ENCODE measurements around the gene SLC3A2.
"Not testable (repeated sequence)": the region's sequence is repeated elsewhere in the genome, so short reads cannot be mapped to it uniquely, and the experiment has no call there.

Gene SLC3A2

DNA sequence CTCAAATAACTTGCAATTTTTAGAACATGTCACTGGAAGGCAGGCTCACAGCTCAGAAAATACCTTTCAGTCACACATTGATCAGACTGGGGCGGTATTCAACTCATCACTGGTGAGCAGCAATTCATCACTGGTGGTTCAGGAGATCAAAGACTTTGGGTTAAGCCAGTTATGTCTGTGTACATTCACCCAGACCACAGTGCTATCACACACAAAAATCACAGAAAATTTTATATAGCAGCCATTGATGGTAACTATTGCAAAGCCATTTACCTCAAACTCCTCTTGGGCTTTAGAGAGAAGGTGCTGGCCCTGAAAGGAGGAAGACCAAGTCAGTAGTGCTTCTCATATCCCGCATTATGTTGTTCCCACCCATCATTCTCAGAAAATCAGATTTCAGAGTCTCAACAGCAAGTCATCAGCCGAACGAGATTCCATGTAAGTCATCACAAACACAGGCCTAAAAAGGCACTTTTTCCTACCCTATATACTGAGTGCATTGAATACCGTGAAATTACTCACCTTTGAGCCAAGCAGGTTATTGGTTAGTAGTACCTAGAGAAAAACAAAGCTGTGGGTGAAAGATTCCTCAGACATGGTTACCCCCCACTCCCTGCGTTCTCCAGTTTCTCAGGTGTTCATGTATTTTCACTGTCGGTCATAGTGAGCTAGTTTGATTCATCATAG lies 27.3 kb upstream of the SLC3A2 start:
- FAIRE-seq = no peak

GRCh38 chr11:62854013-62854824 lies 26.5 kb upstream of the SLC3A2 start:
- no peak for FAIRE-seq

DNA sequence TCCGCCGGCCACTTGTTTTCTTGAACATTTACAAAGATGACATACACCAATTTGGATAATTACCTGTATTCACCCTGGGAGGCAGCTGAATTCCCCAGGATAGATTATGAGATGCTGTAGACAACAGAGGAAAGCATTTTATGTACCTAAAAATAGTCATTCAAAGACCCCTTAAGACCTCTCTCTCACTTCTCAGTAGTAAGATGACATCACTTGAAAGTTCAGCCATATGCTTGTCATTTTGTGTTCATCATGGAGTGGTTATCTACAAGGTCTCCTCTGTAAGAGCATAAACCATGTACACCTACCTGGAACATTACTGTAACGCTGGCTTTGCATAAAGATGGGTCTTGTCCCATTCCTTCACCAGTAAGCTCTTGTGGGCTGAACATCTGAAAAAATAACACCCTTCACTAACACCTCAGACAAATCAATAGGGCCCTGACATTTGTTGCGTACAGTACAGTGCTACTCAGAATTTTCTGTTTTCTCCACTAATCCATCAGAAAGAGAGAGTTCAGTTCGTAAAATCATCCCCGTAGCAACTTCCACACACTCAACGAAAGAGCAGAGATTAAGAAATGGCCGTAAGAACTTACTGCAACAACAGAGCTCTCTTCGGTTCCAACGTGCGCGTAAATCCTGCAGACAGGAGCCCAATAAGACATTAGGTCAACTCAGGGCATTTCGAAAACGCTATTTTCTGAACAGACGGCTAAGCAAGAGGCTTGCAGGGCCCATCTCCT lies 25.7 kb upstream of the SLC3A2 start:
- no peak for FAIRE-seq

GRCh38 chr11:62855571-62856332 lies 24.9 kb upstream of the SLC3A2 start:
- peak; percentile 90 for FAIRE-seq

DNA sequence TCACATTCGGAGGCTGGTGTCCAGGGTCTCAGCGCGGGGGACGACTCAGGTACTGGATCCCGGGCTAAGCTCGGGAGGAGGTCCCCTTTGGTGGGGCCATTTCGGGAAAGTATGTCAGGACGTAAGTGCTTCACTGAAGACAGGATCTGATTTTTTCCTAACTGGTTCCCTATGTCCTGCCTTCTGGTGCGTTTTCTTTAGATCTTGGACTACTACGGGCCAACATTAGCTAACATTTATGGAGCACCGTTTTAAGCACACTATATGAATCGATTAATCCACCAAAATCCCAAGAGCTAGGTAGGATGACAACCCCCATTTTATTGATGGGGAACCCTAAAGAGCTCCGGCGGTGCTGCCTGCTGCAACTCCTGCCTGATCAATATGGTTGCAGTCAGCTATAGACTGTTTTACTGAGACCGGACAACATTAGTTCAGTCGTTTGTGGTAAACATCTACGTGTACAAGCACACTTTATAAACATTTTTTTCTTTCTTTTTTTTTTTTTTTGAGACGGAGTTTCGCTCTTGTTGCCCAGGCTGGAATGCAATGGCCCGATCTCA lies 24.3 kb upstream of the SLC3A2 start:
- no peak for FAIRE-seq

GRCh38 chr11:62857541-62857982 lies 23.1 kb upstream of the SLC3A2 start:
- no peak for FAIRE-seq

- no peak for FAIRE-seq
Measured at GRCh38 chr11:62858201-62858600, 22.5 kb upstream of the SLC3A2 start.

DNA sequence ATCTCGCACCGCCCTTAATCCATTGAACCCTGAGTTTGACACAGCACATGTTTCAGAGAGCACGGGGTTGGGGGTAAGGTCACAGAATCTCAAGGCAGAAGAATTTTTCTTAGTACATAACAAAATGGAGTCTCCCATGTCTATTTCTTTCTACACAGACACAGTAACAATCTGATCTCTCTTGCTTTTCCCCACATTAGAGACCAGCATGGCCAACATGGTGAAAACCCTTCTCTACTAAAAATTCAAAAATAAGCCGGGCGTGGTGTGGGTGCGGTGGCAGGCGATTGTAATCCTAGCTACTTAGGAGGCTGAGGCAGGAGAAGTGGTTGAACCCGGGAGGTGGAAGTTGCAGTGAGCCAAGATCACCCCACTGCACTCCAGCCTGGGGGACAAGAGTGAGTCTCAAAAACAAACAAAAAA lies 21.4 kb upstream of the SLC3A2 start:
- not testable (repeated sequence) for FAIRE-seq

GRCh38 chr11:62860835-62861563 lies 19.7 kb upstream of the SLC3A2 start:
- FAIRE-seq = no peak

- FAIRE-seq = not testable (repeated sequence)
Measured at GRCh38 chr11:62861564-62862192, 19.0 kb upstream of the SLC3A2 start.

- no peak for FAIRE-seq
Measured at GRCh38 chr11:62863687-62864335, 16.9 kb upstream of the SLC3A2 start.

DNA sequence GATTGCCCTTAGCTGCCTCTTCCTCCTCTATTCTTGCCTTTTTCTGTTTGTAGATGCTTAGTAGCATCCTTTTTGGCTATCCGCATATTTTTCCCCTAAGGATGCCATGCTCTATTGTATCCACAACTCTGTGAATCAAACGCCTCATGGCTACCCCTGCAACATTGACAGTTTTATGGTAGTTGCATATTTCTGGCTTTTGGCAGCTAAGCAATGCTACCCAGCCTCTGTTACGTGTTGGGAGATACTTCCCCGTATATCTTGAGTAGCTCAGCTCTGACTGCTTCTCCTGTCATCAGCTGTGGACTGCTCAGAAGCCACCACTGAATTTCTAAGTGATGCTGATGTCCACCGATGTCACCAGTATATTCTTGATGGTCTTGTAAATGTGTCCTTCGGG lies 15.1 kb upstream of the SLC3A2 start:
- FAIRE-seq = no peak

- no peak for FAIRE-seq
Measured at GRCh38 chr11:62874851-62875250, 5.8 kb upstream of the SLC3A2 start.

DNA sequence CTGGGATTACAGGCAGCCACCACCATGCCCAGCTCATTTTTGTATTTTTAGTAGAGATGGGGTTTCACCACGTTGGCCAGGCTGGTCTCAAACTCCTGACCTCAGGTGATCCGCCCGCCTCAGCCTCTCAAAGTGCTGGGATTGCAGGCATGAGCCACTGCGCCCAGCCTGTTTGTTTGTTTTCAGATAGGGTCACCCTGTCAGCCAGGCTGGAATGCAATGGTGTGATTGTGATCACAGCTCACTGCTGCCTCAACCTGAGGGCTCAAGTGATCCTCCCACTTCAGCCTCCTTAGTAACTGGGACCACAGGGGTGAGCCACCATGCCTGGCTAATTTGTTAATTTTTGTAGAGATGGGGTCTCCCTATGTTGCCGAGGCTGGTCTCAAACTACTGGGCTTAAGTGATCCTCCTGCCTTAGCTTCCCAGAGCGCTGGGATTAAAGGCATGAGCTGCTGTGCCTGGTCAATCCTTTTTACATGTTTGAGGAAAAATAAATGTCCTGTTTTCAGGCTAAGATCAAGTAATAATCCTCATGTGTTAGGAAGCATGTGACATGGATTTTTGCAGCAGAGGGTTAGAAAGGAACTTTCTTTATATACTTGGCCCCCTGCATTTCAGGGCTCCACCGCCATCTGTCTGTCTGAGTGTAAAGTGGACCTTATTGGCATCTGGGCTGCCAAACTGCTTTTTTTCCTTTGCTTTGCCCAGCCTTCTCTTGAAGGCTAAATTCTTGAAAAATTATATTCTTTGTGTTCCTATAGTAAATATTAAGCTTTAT lies 4.8 kb upstream of the SLC3A2 start:
- no peak for FAIRE-seq

DNA sequence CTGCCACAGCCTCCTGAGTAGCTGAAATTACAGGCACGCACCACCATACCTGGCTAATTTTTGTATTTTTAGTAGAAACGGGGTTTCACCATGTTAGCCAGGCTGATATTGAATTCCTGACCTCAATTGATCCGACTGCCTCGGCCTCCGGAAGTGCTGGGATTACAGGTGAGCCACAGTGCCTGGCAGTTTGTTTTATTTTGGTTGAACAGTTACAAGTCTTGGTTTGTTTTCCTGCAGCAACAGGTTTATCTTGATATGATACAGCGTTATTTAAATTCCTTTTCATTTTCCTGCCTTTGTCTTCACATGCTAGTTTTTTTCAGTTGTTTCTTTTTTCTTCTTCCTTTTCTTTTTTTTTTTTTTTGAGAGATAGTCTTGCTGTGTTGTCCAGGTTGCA lies 4.0 kb upstream of the SLC3A2 start:
- no peak for FAIRE-seq

GRCh38 chr11:62879235-62879978 lies 1.3 kb upstream of the SLC3A2 start:
- FAIRE-seq = no peak

DNA sequence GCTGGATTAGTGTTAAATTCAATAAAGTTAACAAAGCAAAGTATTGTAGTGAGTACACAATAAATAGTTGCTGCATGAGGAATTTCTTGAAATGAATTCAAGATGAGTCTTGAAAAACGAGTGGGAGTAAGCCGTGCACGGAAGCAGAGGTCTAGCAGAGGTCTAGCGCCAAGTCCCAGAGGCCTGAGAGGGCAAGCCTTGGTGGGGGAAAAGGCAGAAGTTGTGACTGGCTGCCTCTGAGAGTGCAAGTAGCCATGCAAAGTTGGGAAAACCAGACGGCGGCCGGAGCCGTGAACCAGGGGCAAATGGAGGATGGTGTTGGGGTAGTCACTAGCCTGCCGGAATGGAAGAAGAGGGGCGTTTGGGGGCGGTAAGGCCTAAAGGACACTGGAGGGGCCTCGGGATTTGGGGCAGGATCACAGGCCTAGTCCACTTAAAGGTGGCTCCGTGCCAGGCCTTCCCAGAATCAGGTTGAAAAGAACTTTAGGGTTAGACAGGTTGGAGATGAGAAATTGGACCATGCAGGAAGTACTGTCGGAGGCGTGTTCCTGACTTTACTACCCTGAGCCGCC lies 379 bp upstream of the SLC3A2 start:
- no peak for FAIRE-seq

DNA sequence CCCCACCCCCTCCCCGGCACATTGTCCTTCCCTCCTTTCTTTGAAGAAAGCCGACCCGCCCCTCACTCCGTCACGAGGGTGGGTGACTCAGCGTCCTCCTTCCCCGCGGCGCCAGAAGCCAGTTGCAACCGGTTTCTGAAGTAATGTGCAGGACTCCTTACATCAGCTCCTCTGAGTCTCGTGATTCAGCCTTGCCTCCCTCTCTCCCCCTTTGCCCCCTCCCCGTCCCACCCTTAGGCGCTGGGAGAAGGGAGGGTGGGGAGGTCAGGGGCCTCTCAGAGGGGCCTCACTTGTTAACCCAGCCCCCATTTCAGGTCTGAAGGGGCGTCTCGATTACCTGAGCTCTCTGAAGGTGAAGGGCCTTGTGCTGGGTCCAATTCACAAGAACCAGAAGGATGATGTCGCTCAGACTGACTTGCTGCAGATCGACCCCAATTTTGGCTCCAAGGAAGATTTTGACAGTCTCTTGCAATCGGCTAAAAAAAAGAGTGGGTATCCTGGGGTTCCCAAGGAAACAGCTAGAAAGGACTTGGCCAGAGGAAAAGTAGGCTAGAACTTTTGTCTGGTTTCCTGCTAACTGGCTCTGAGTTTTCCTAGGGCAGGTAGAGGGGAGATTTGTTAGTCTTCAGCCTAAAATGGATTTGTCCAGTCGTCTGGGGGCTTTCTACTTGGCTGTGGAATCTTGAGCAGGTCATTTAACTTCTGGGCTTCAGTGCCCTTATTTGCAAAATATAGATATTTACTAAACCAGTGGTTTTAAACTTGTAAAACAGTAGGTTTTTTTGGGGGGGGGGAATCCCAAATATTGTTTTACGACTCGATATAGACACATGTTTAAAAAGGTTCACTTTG lies 1.1 kb downstream of the SLC3A2 start:
- FAIRE-seq = no peak

Data from A204.1 (cell line).